Vagina (tissue), 2 donors: Measurements from ENCODE around the gene NUP210L.

Source experiments
- CTCF ChIP-seq, 3 experiments: fragments of 450-650 bp in 2 of 3; fragments of 200-600 bp in 1 of 3; sonication (generic) in 1 of 3; IDR thresholded peaks; one replicate each; pipeline ENCODE4 v1.5.1; 2017 to 2019; ENCODE audit warnings: antibody characterized with exemption in 3 of 3, mild to moderate bottlenecking in 2 of 3, moderate library complexity in 2 of 3
- POLR2A ChIP-seq, 2 donors: fragments of 450-650 bp; IDR thresholded peaks; one replicate each; pipeline ENCODE4 v1.6.1; 2017; ENCODE audit warnings: antibody characterized with exemption in 2 of 2, mild to moderate bottlenecking in 2 of 2, moderate library complexity in 2 of 2
- POLR2AphosphoS5 ChIP-seq, 2 donors: sonication (generic); formaldehyde crosslinking; IDR thresholded peaks; one replicate each; pipeline ENCODE4 v1.9.0; 2017; ENCODE audit warnings: antibody characterized with exemption in 2 of 2, mild to moderate bottlenecking in 2 of 2, low read depth in 1 of 2; ENCODE audit not compliant: insufficient read depth in 1 of 2

GRCh38 chr1:154076413-154076812, 78.5 kb downstream of the NUP210L start:
- TF ChIP-seq CTCF (IDR thresholded peaks at IDR 0.05) (no peak), POLR2A (IDR thresholded peaks at IDR 0.05) (no peak), POLR2AphosphoS5 (IDR thresholded peaks at IDR 0.05; ENCODE audit: insufficient read depth in 1 of 2, low read depth in 1 of 2) (no peak)
